Chondrocyte (in vitro differentiated cells): Measurements from ENCODE around the gene ABI3. TPM values are rescaled to one million over a fixed set of nuclear protein-coding genes. Genes with fewer than 3 reads are reported as not detected.

ENCODE experiments used
- DNase-seq: peaks from one replicate; pipeline ENCODE4 v3.0.0; 2021; ENCODE audit warnings: mixed read lengths, low spot score
- H3K27ac Mint-ChIP-seq: one replicate; pipeline ENCODE4 v1.8.0; 2021; ENCODE audit warnings: mild to moderate bottlenecking, moderate library complexity, mixed read lengths; ENCODE audit not compliant: unreplicated experiment
- H3K27me3 Mint-ChIP-seq: 2 replicates; pipeline ENCODE4 v1.8.0; 2021; ENCODE audit warnings: low read depth, mixed read lengths
- H3K36me3 Mint-ChIP-seq: 2 replicates; pipeline ENCODE4 v1.8.0; 2021; ENCODE audit warnings: low read depth, mixed read lengths
- H3K4me1 Mint-ChIP-seq: 2 replicates; pipeline ENCODE4 v1.8.0; 2021; ENCODE audit warnings: low read depth, mild to moderate bottlenecking, mixed read lengths
- H3K4me3 Mint-ChIP-seq: one replicate; pipeline ENCODE4 v1.8.0; 2021; ENCODE audit warnings: mild to moderate bottlenecking, moderate library complexity, mixed read lengths; ENCODE audit not compliant: unreplicated experiment
- H3K9me3 Mint-ChIP-seq: 2 replicates; pipeline ENCODE4 v1.8.0; 2021; ENCODE audit warnings: low read depth, mixed read lengths
- CTCF ChIP-seq: fragments of 200-600 bp; sonication (generic); IDR thresholded peaks from 2 replicates; pipeline ENCODE4 v1.5.0; 2021; ENCODE audit warnings: antibody characterized with exemption, mild to moderate bottlenecking, moderate library complexity
- total RNA-seq: library from RNA; stranded (reverse); gene quantifications from 3 replicates; pipeline ENCODE4 v1.2.1, GENCODE V29; 2021

The ABI3 gene
- total RNA-seq, 1 donor from 2014 or later: not detected

- no peak for DNase-seq
- TF ChIP-seq CTCF: no peak
- Mint-ChIP-seq H3K4me3 (no peak overlapping the region), H3K36me3 (peaks cover 5% of the 10 kb centered on the region), H3K27ac (no peak overlapping the region), H3K4me1 (peaks cover 4% of the 10 kb centered on the region), H3K9me3 (peaks cover 7% of the 10 kb centered on the region), H3K27me3 (no peaks in the 10 kb centered on the region)
Observed at GRCh38 chr17:49187301-49187700, 23.2 kb upstream of the ABI3 start.

- H3K36me3 Mint-ChIP-seq: no peaks in the 10 kb centered on the region
- no peak for DNase-seq
- H3K4me3 Mint-ChIP-seq: no peak overlapping the region
- no peak overlapping the region for H3K27ac Mint-ChIP-seq
- peaks cover 16% of the 10 kb centered on the region for H3K4me1 Mint-ChIP-seq
- no peaks in the 10 kb centered on the region for H3K27me3 Mint-ChIP-seq
- no peaks in the 10 kb centered on the region for H3K9me3 Mint-ChIP-seq
- no peak for TF ChIP-seq CTCF
Observed at GRCh38 chr17:49190932-49191331, 19.6 kb upstream of the ABI3 start.

- Mint-ChIP-seq H3K4me1 (peaks cover 16% of the 10 kb centered on the region), H3K9me3 (no peaks in the 10 kb centered on the region), H3K36me3 (no peaks in the 10 kb centered on the region), H3K27ac (peak overlapping the region; percentile 99), H3K4me3 (peak overlapping the region; percentile 86), H3K27me3 (no peaks in the 10 kb centered on the region)
- TF ChIP-seq CTCF: no peak
- no peak for DNase-seq
Observed at GRCh38 chr17:49191409-49191916, 19.0 kb upstream of the ABI3 start.

- no peaks in the 10 kb centered on the region for H3K9me3 Mint-ChIP-seq
- H3K27ac Mint-ChIP-seq: peak overlapping the region; percentile 99
- TF ChIP-seq CTCF: peak; percentile 68
- peak overlapping the region; percentile 86 for H3K4me3 Mint-ChIP-seq
- H3K27me3 Mint-ChIP-seq: no peaks in the 10 kb centered on the region
- DNase-seq: no peak
- peaks cover 16% of the 10 kb centered on the region for H3K4me1 Mint-ChIP-seq
- H3K36me3 Mint-ChIP-seq: no peaks in the 10 kb centered on the region
Observed at GRCh38 chr17:49191917-49192741, 18.4 kb upstream of the ABI3 start.

- Mint-ChIP-seq H3K27me3 (no peaks in the 10 kb centered on the region), H3K9me3 (no peaks in the 10 kb centered on the region), H3K36me3 (no peaks in the 10 kb centered on the region), H3K4me3 (peak overlapping the region; percentile 86), H3K27ac (peak overlapping the region; percentile 99), H3K4me1 (peaks cover 16% of the 10 kb centered on the region)
- TF ChIP-seq CTCF: no peak
- no peak for DNase-seq
Observed at GRCh38 chr17:49193513-49194296, 16.8 kb upstream of the ABI3 start.
